Kidney glomerular epithelial cell (primary cell): ENCODE measurements around the gene ST13.
"Not testable (repeated sequence)": the region's sequence is repeated elsewhere in the genome, so short reads cannot be mapped to it uniquely, and the experiment has no call there.

ENCODE experiments used
- DNase-seq: peaks from one replicate; lab custom pipeline; 2025; lab: John Stamatoyannopoulos, UW

ST13 gene

DNA sequence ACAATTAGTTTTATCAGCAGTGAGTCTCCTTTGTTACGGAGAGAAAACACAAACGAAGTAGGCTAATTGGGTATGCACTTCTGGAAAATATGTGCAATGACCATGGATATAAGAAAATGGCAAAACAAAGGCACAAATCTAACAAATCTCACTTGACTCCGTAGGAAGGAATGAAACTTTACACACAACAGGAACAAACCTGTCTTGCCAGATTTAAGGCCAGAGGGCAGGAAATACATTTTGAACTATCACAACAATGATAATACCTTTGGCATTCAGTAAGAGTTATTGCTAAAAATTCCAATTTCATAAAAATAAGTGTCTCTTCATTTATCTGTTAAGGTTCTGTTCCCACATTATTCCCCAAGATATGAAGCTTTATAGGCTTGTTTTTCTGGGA is 73.9 kb downstream of the ST13 start:
- no peak for DNase-seq

DNA sequence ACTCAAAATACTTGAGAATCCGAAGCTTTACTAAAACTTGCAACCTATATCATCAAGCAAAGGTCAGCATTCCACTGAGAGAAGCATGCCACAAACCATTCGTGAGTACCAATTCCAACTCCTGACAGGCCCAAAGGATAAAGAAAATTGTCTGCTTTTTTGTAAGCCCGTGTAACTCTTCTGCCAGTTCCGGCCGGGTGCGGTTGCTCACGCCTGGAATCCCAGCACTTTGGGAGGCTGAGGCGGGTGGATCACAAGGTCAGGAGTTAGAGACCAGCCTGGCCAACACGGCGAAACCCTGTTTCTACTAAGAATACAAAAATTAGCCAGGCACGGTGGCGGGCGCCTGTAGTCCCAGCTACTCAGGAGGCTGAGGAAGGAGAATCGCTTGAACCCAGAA is 74.7 kb downstream of the ST13 start:
- DNase-seq: not testable (repeated sequence)
